Activated CD4-positive, alpha-beta T cell treated with anti-CD3 and anti-CD28 coated beads for 1 hour (primary cell): Measurements from ENCODE around the gene RABL6.
"Not testable (repeated sequence)": the region's sequence is repeated elsewhere in the genome, so short reads cannot be mapped to it uniquely, and the experiment has no call there.

Experiments used
- DNase-seq: peaks from one replicate; pipeline ENCODE4 v3.0.0-alpha.2; 2020

The RABL6 gene

GRCh38 chr9:136796775-136797347 lies 10.9 kb upstream of the RABL6 start:
- not testable (repeated sequence) for DNase-seq

GRCh38 chr9:136798708-136799078 lies 9.1 kb upstream of the RABL6 start:
- DNase-seq, result no peak

GRCh38 chr9:136799079-136799853 lies 8.5 kb upstream of the RABL6 start:
- DNase-seq, result no peak

- peak; percentile 80 for DNase-seq
These were observed 7.7 kb upstream of the RABL6 start for GRCh38 chr9:136799854-136800657.

GRCh38 chr9:136802321-136802720 lies 5.4 kb upstream of the RABL6 start:
- DNase-seq, result no peak

GRCh38 chr9:136803009-136803550 lies 4.7 kb upstream of the RABL6 start:
- DNase-seq, result not testable (repeated sequence)

- no peak for DNase-seq
These were observed 3.9 kb upstream of the RABL6 start for GRCh38 chr9:136803551-136804508.

GRCh38 chr9:136804509-136805206 lies 3.1 kb upstream of the RABL6 start:
- no peak for DNase-seq

- DNase-seq, result no peak
These were observed 2.5 kb upstream of the RABL6 start for GRCh38 chr9:136805207-136805740.

- DNase-seq, result no peak
These were observed 1.7 kb upstream of the RABL6 start for GRCh38 chr9:136806067-136806466.

- DNase-seq, result no peak
These were observed 1.0 kb upstream of the RABL6 start for GRCh38 chr9:136806631-136807201.

GRCh38 chr9:136808075-136808805 lies 492 bp downstream of the RABL6 start:
- DNase-seq, result peak; percentile 45

- DNase-seq, result no peak
These were observed 1.0 kb downstream of the RABL6 start for GRCh38 chr9:136808806-136809158.

GRCh38 chr9:136814725-136815421 lies 7.1 kb downstream of the RABL6 start:
- no peak for DNase-seq

- no peak for DNase-seq
These were observed 7.7 kb downstream of the RABL6 start for GRCh38 chr9:136815422-136815782.

GRCh38 chr9:136820971-136821825 lies 13.4 kb downstream of the RABL6 start:
- DNase-seq, result no peak

GRCh38 chr9:136821826-136822544 lies 14.2 kb downstream of the RABL6 start:
- no peak for DNase-seq
